ENCODE results near the gene GJB5.

DNA sequence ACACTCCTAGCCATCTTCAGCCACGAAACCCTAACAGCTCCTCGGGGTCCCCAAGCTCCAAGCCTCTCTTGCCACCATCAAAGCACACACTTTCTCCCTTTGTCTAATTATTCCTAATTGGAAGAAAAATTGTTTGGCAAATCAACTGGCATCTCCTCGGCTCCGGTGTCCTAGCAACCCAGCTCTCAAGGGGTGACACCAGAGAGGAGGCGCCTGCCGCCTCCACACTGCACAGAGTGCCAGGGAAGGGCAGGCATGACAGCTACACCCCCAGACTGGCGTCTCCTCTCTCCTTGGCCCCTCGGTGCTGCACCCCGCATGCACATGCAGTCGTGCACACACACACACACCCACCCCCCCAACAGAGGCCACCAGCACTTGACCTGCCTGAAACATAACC is 18.2 kb upstream of the GJB5 start:
- TF ChIP-seq, protein P1, sequence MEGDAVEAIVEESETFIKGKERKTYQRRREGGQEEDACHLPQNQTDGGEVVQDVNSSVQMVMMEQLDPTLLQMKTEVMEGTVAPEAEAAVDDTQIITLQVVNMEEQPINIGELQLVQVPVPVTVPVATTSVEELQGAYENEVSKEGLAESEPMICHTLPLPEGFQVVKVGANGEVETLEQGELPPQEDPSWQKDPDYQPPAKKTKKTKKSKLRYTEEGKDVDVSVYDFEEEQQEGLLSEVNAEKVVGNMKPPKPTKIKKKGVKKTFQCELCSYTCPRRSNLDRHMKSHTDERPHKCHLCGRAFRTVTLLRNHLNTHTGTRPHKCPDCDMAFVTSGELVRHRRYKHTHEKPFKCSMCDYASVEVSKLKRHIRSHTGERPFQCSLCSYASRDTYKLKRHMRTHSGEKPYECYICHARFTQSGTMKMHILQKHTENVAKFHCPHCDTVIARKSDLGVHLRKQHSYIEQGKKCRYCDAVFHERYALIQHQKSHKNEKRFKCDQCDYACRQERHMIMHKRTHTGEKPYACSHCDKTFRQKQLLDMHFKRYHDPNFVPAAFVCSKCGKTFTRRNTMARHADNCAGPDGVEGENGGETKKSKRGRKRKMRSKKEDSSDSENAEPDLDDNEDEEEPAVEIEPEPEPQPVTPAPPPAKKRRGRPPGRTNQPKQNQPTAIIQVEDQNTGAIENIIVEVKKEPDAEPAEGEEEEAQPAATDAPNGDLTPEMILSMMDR (IDR thresholded peaks at IDR 0.05), result no peak
- no peak for TF ChIP-seq EZH2 (IDR thresholded peaks at IDR 0.05; ENCODE audit: borderline replicate concordance, insufficient read depth, low read depth, low read length, poor library complexity, severe bottlenecking)

Measured in B cell (primary cell).